SW480 (cell line): Measurements from ENCODE around the gene NME2.
"Not testable (repeated sequence)": the region's sequence is repeated elsewhere in the genome, so short reads cannot be mapped to it uniquely, and the experiment has no call there.

ENCODE experiments used
- DNase-seq: peaks from one replicate; pipeline ENCODE4 v3.0.0-alpha.2; 2016; ENCODE audit warnings: low spot score

NME2 gene

GRCh38 chr17:51166198-51166986 is at the start of gene NME2:
Gene NME2 (plus strand): TSS chr17:51166411. CDS start chr17:51166831, 420 bp downstream.
- DNase-seq = peak; percentile 82

GRCh38 chr17:51118330-51119195 is 47.6 kb upstream of the NME2 start:
- DNase-seq = no peak

- peak; percentile 58 for DNase-seq
Measured at GRCh38 chr17:51119415-51120356, 46.5 kb upstream of the NME2 start.

- DNase-seq = peak; percentile 63
Measured at GRCh38 chr17:51120357-51120738, 45.9 kb upstream of the NME2 start.

GRCh38 chr17:51120739-51121619 is 45.2 kb upstream of the NME2 start, which contains the start of gene SPAG9:
Gene SPAG9 (minus strand): TSS chr17:51120868. CDS start chr17:51120656, 212 bp downstream.
- DNase-seq = peak; percentile 94

- peak; percentile 95 for DNase-seq
Measured at GRCh38 chr17:51121620-51122472, 44.4 kb upstream of the NME2 start.

- not testable (repeated sequence) for DNase-seq
Measured at GRCh38 chr17:51122473-51123115, 43.6 kb upstream of the NME2 start.

GRCh38 chr17:51124640-51125503 is 41.3 kb upstream of the NME2 start:
- no peak for DNase-seq

- no peak for DNase-seq
Measured at GRCh38 chr17:51128076-51128475, 38.1 kb upstream of the NME2 start.

- DNase-seq = peak; percentile 48
Measured at GRCh38 chr17:51132964-51133319, 33.3 kb upstream of the NME2 start.

- DNase-seq = no peak
Measured at GRCh38 chr17:51133365-51133764, 32.8 kb upstream of the NME2 start.

GRCh38 chr17:51135956-51136355 is 30.3 kb upstream of the NME2 start:
- DNase-seq = no peak

GRCh38 chr17:51142597-51142996 is 23.6 kb upstream of the NME2 start:
- DNase-seq = peak; percentile 20

- no peak for DNase-seq
Measured at GRCh38 chr17:51144266-51145022, 21.8 kb upstream of the NME2 start.

- DNase-seq = no peak
Measured at GRCh38 chr17:51147650-51148049, 18.6 kb upstream of the NME2 start.

GRCh38 chr17:51149163-51149562 is 17.0 kb upstream of the NME2 start:
- no peak for DNase-seq

- no peak for DNase-seq
Measured at GRCh38 chr17:51150932-51151331, 15.3 kb upstream of the NME2 start.

- DNase-seq = peak; percentile 60
Measured at GRCh38 chr17:51152766-51153209, 13.4 kb upstream of the NME2 start.
